ENCODE measurements around the gene BICRA.

BICRA gene

GRCh38 chr19:47610902-47611301 lies 2.0 kb downstream of the BICRA start:
- Histone ChIP-seq H3K27ac (ENCODE audit: low read length) (no peak overlapping the region), H3K27me3 (replicated peaks; ENCODE audit: insufficient read depth, low read length) (no peaks in the 10 kb centered on the region), H3K9me3 (replicated peaks; ENCODE audit: insufficient read depth, low read length) (no peaks in the 10 kb centered on the region), H4K20me1 (ENCODE audit: insufficient read depth, low read length) (no peaks in the 10 kb centered on the region; the same call in 1 of the 2 replicates), H3K4me2 (ENCODE audit: low read depth, low read length) (peak overlapping the region; percentile 96), H3K9ac (ENCODE audit: low read length) (no peak overlapping the region; the same call in 1 of the 2 replicates), H3K9me2 (replicated peaks; ENCODE audit: insufficient read depth, low read length) (no peaks in the 10 kb centered on the region), H3K4me3 (ENCODE audit: low read length) (no peak overlapping the region; the same call in 1 of the 2 replicates), H3K4me1 (ENCODE audit: low read length) (no peaks in the 10 kb centered on the region), H3K79me2 (ENCODE audit: low read length) (peaks cover 69% of the 10 kb centered on the region), H3K36me3 (replicated peaks; ENCODE audit: insufficient read depth, low read length) (no peaks in the 10 kb centered on the region), H2AFZ (ENCODE audit: low read length) (no peak overlapping the region), H3F3A (ENCODE audit: insufficient read depth, low read length) (peaks cover 16% of the 10 kb centered on the region)
- no peak for TF ChIP-seq EZH2 (optimal IDR thresholded peaks at IDR 0.05; ENCODE audit: low read depth, low read length)
- TF ChIP-seq EZH2phosphoT487 (IDR thresholded peaks at IDR 0.05; ENCODE audit: low read length): no peak
- TF ChIP-seq, protein P1, sequence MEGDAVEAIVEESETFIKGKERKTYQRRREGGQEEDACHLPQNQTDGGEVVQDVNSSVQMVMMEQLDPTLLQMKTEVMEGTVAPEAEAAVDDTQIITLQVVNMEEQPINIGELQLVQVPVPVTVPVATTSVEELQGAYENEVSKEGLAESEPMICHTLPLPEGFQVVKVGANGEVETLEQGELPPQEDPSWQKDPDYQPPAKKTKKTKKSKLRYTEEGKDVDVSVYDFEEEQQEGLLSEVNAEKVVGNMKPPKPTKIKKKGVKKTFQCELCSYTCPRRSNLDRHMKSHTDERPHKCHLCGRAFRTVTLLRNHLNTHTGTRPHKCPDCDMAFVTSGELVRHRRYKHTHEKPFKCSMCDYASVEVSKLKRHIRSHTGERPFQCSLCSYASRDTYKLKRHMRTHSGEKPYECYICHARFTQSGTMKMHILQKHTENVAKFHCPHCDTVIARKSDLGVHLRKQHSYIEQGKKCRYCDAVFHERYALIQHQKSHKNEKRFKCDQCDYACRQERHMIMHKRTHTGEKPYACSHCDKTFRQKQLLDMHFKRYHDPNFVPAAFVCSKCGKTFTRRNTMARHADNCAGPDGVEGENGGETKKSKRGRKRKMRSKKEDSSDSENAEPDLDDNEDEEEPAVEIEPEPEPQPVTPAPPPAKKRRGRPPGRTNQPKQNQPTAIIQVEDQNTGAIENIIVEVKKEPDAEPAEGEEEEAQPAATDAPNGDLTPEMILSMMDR (IDR thresholded peaks at IDR 0.05; ENCODE audit: low read length): no peak
- no peak for DNase-seq

- Histone ChIP-seq H3K4me3 (ENCODE audit: low read length) (no peak overlapping the region), H3K79me2 (ENCODE audit: low read length) (peaks cover 85% of the 10 kb centered on the region), H2AFZ (ENCODE audit: low read length) (no peak overlapping the region), H3K9me2 (replicated peaks; ENCODE audit: insufficient read depth, low read length) (no peaks in the 10 kb centered on the region), H3K4me1 (ENCODE audit: low read length) (no peaks in the 10 kb centered on the region), H3K9me3 (replicated peaks; ENCODE audit: insufficient read depth, low read length) (no peaks in the 10 kb centered on the region), H3K27ac (ENCODE audit: low read length) (no peak overlapping the region), H3K9ac (ENCODE audit: low read length) (no peak overlapping the region), H3K27me3 (replicated peaks; ENCODE audit: insufficient read depth, low read length) (no peaks in the 10 kb centered on the region), H3K36me3 (replicated peaks; ENCODE audit: insufficient read depth, low read length) (no peaks in the 10 kb centered on the region), H4K20me1 (ENCODE audit: insufficient read depth, low read length) (no peaks in the 10 kb centered on the region; the same call in 1 of the 2 replicates), H3F3A (ENCODE audit: insufficient read depth, low read length) (peaks cover 3% of the 10 kb centered on the region), H3K4me2 (ENCODE audit: low read depth, low read length) (no peak overlapping the region)
- DNase-seq: no peak
- TF ChIP-seq EZH2phosphoT487 (IDR thresholded peaks at IDR 0.05; ENCODE audit: low read length) (no peak), EZH2 (optimal IDR thresholded peaks at IDR 0.05; ENCODE audit: low read depth, low read length) (no peak)
- TF ChIP-seq, protein P1 (IDR thresholded peaks at IDR 0.05; ENCODE audit: low read length): no peak
These were observed 4.5 kb downstream of the BICRA start for GRCh38 chr19:47613165-47614020.

- Histone ChIP-seq H3K4me3 (ENCODE audit: low read length) (no peak overlapping the region), H3K4me2 (ENCODE audit: low read depth, low read length) (no peak overlapping the region), H4K20me1 (ENCODE audit: insufficient read depth, low read length) (no peaks in the 10 kb centered on the region; the same call in 1 of the 2 replicates), H3K79me2 (ENCODE audit: low read length) (peaks cover 90% of the 10 kb centered on the region), H3K9me3 (replicated peaks; ENCODE audit: insufficient read depth, low read length) (no peaks in the 10 kb centered on the region), H3K36me3 (replicated peaks; ENCODE audit: insufficient read depth, low read length) (no peaks in the 10 kb centered on the region), H2AFZ (ENCODE audit: low read length) (no peak overlapping the region), H3K27me3 (replicated peaks; ENCODE audit: insufficient read depth, low read length) (no peaks in the 10 kb centered on the region), H3K27ac (ENCODE audit: low read length) (no peak overlapping the region), H3K9ac (ENCODE audit: low read length) (no peak overlapping the region), H3F3A (ENCODE audit: insufficient read depth, low read length) (peaks cover 3% of the 10 kb centered on the region), H3K4me1 (ENCODE audit: low read length) (no peaks in the 10 kb centered on the region), H3K9me2 (replicated peaks; ENCODE audit: insufficient read depth, low read length) (no peaks in the 10 kb centered on the region)
- DNase-seq: no peak
- TF ChIP-seq EZH2 (optimal IDR thresholded peaks at IDR 0.05; ENCODE audit: low read depth, low read length) (no peak), EZH2phosphoT487 (IDR thresholded peaks at IDR 0.05; ENCODE audit: low read length) (no peak)
- TF ChIP-seq, protein P1 (IDR thresholded peaks at IDR 0.05; ENCODE audit: low read length): no peak
These were observed 5.0 kb downstream of the BICRA start for GRCh38 chr19:47614021-47614295.
